Colonic mucosa (tissue), 4 donors: ENCODE measurements around the gene PRTFDC1. TPM values are rescaled to one million over a fixed set of nuclear protein-coding genes. Genes with fewer than 3 reads are reported as not detected.

Source experiments
- DNase-seq: peaks from one replicate; pipeline ENCODE4 v3.0.0-alpha.2; 2020
- H3K27ac ChIP-seq: fragments of 200-600 bp; one replicate; pipeline ENCODE4 v1.8.0; 2021
- H3K27me3 ChIP-seq: fragments of 200-600 bp; one replicate; pipeline ENCODE4 v1.8.0; 2021
- H3K36me3 ChIP-seq: fragments of 200-600 bp; one replicate; pipeline ENCODE4 v1.8.0; 2021
- H3K4me1 ChIP-seq: fragments of 200-600 bp; one replicate; pipeline ENCODE4 v1.8.0; 2021; ENCODE audit warnings: mild to moderate bottlenecking
- H3K4me3 ChIP-seq: fragments of 200-600 bp; one replicate; pipeline ENCODE4 v1.8.0; 2021
- H3K9ac ChIP-seq, 2 donors: one replicate each; pipeline ENCODE4 v1.7.0; 2013; ENCODE audit warnings: control low read depth in 2 of 2, low read depth in 2 of 2, low read length in 2 of 2
- H3K9me3 ChIP-seq: fragments of 200-600 bp; one replicate; pipeline ENCODE4 v1.8.0; 2021
- CTCF ChIP-seq: fragments of 200-600 bp; IDR thresholded peaks from one replicate; pipeline ENCODE4 v1.8.0; 2022; ENCODE audit warnings: antibody characterized with exemption, mild to moderate bottlenecking
- intact Hi-C: fragments of 100-400 bp; cut with DNase I; formaldehyde crosslinking; loops from one replicate; pipeline ENCODE4 v1.14.1; 2022
- total RNA-seq, 2 donors: library from RNA; stranded (reverse); fragmentation: NEBNext Ultra II Directional in 1 of 2; extraction: Animal tissue kit (Norgen Biotek cat#: 25700) in 1 of 2; gene quantifications; one replicate each; pipeline ENCODE4 v1.2.1, GENCODE V29; 2021
- donor health status: healthy.
- donor health status: DM: no; HTN: no; CAD: no.
- donor health status: DM: no; HTN: no; CAD: no.

PRTFDC1 gene
- total RNA-seq, 2 donors from 2014 or later = 8.1 to 16.0 TPM

GRCh38 chr10:24894728-24895127 lies 57.7 kb downstream of the PRTFDC1 start:
- Histone ChIP-seq H3K9me3 (no peaks in the 10 kb centered on the region), H3K27ac (no peak overlapping the region)

GRCh38 chr10:24894309-24894708 lies 58.1 kb downstream of the PRTFDC1 start:
- Histone ChIP-seq H3K4me3 (no peak overlapping the region), H3K27me3 (no peaks in the 10 kb centered on the region), H3K9me3 (no peaks in the 10 kb centered on the region), H3K4me1 (no peaks in the 10 kb centered on the region), H3K36me3 (no peaks in the 10 kb centered on the region), H3K9ac (no peak overlapping the region), H3K27ac (no peak overlapping the region)
- intact Hi-C loops = no loop called here
- no peak for TF ChIP-seq CTCF
- DNase-seq = no peak

More at GRCh38 chr10:24894728-24895127, 57.7 kb downstream of the PRTFDC1 start:
- H3K4me1 ChIP-seq = no peaks in the 10 kb centered on the region
- H3K36me3 ChIP-seq = no peaks in the 10 kb centered on the region
- H3K4me3 ChIP-seq = no peak overlapping the region
- no peaks in the 10 kb centered on the region for H3K27me3 ChIP-seq
- TF ChIP-seq CTCF = no peak
- no peak for DNase-seq
- intact Hi-C loops = no loop called here
- no peak overlapping the region for H3K9ac ChIP-seq

- DNase-seq = no peak
- intact Hi-C loops = no loop called here
Measured at GRCh38 chr10:24893127-24893526, 59.3 kb downstream of the PRTFDC1 start.

GRCh38 chr10:24891823-24892222 lies 60.6 kb downstream of the PRTFDC1 start:
- no peaks in the 10 kb centered on the region for H3K36me3 ChIP-seq

More at GRCh38 chr10:24893127-24893526, 59.3 kb downstream of the PRTFDC1 start:
- Histone ChIP-seq H3K36me3 (no peaks in the 10 kb centered on the region), H3K27ac (no peak overlapping the region), H3K4me1 (no peaks in the 10 kb centered on the region), H3K4me3 (no peak overlapping the region), H3K27me3 (no peaks in the 10 kb centered on the region), H3K9me3 (no peaks in the 10 kb centered on the region), H3K9ac (no peak overlapping the region)
- TF ChIP-seq CTCF = no peak

GRCh38 chr10:24889639-24890038 lies 62.8 kb downstream of the PRTFDC1 start:
- no peak for DNase-seq
- intact Hi-C loops = no loop called here
- Histone ChIP-seq H3K36me3 (no peaks in the 10 kb centered on the region), H3K4me3 (no peak overlapping the region), H3K27me3 (no peaks in the 10 kb centered on the region), H3K9ac (no peak overlapping the region), H3K27ac (no peak overlapping the region), H3K4me1 (no peaks in the 10 kb centered on the region), H3K9me3 (no peaks in the 10 kb centered on the region)
- no peak for TF ChIP-seq CTCF

More at GRCh38 chr10:24891823-24892222, 60.6 kb downstream of the PRTFDC1 start:
- Histone ChIP-seq H3K4me3 (no peak overlapping the region), H3K9me3 (no peaks in the 10 kb centered on the region), H3K4me1 (no peaks in the 10 kb centered on the region), H3K9ac (no peak overlapping the region), H3K27ac (no peak overlapping the region), H3K27me3 (no peaks in the 10 kb centered on the region)
- intact Hi-C loops = no loop called here
- TF ChIP-seq CTCF = no peak
- DNase-seq = no peak

- no peak for DNase-seq
- no peak overlapping the region for H3K9ac ChIP-seq
- TF ChIP-seq CTCF = no peak
- H3K9me3 ChIP-seq = no peaks in the 10 kb centered on the region
- no peak overlapping the region for H3K4me3 ChIP-seq
- H3K27ac ChIP-seq = no peak overlapping the region
- no peaks in the 10 kb centered on the region for H3K36me3 ChIP-seq
- no peaks in the 10 kb centered on the region for H3K4me1 ChIP-seq
- no peaks in the 10 kb centered on the region for H3K27me3 ChIP-seq
- intact Hi-C loops = no loop called here
Measured at GRCh38 chr10:24887855-24888231, 64.6 kb downstream of the PRTFDC1 start.
